Measurements from ENCODE around the gene TFEB. TPM values are rescaled to one million over a fixed set of nuclear protein-coding genes. Genes with fewer than 3 reads are reported as not detected.

Gene TFEB
- total RNA-seq, 1 donor from 2014 or later: 5.5 TPM

DNA sequence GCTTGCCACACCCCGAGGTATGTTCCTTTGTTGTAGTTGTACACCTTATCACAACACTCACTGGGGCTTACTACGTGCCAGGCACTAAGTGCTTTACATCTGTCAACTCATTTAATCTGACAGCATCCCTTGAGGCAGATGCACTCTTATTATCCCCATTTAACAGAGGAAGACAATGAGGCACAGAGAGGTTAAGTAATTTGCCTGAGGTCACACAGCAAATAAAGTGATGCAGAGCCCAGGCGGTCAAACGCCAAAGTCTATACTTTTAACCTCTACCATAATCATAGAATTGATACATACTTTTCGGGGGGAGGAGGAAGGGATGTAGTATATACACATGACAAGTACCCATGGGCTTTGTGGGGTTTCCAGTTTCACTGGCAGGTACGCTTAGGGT lies 59.4 kb downstream of the TFEB start:
- no peak for DNase-seq (ENCODE audit: low read depth in 2 of 2)

DNA sequence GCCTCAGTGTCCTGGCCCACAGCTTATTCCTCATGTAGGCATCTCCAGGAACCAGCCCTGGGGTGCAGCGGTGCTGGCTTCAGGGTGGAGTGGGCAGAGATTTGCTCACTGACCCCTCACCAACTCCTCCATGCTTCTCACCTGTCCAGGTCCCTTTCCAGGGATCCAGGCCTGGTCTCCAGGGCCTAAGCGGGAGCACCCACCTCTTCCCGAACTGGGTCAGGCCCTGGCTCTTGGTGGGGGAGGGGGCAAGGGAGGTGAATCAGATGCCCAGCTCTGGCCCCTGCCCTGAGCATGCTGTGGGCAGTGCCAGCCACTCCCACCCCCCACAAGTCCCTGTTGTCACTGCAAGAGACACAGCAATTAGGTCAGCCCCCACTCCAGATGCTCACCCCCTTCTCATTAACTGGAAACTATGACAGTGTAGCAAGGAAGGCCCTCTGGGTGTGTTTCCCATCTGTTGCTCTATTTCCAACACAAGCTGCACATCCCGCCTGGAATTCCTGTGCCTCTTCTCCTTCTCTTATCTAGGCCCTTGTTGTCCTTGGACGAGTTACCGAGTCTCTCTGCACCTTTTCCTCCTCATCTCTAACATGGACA lies 60.1 kb downstream of the TFEB start:
- DNase-seq (ENCODE audit: low read depth in 2 of 2): no peak

DNA sequence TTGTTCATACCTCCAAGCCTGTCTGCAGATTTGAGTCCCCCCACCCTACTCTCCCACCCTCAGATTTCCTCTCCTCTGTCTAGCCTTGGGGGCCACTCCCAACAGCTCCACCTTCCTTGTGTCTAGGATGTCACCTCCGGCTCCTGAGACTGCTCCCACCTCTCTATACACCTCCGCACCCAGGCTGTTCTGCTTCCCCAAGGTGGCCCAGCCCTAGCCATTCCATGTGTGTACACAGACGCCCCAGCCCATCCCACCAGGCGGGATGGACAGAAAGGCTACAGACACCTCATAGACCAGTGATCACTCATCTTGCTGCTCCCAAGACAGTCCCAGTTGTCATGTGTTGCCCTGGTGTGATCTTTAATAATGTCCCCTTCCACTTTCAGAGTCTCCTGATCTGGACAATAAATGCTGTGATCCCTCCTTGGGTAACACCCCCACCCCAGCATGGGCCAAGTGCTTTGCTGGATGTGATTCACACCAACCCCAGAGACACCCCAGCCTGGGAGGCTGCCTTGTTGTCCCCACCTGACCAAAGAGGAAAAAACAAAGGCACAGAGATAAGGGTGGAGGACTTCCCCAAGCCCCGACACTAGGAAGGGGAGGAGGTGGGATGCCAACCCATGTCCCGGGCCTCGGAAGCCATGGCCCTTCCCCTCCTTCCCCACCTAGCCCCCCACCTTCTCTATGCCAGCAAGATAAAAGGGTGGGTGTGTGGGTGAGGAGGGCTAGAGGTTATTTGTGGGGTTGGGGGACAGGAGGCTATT lies 61.0 kb downstream of the TFEB start:
- DNase-seq (ENCODE audit: low read depth in 2 of 2): no peak

DNA sequence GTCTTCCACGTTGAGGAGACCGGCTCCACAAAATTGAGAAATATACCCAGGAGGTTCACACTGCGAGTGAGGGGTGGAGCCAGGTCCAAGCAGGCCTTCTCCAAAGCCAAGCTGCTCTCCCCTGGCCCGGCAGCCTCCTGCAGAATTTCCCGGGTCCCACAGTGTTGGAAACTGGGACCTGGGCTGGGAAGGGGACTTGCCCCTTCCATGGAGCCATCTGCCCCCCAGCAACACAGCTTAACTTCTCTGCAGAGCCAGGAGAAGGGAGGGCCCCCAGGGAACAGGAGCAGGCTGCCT lies 61.8 kb downstream of the TFEB start:
- DNase-seq (ENCODE audit: low read depth in 2 of 2): no peak

DNA sequence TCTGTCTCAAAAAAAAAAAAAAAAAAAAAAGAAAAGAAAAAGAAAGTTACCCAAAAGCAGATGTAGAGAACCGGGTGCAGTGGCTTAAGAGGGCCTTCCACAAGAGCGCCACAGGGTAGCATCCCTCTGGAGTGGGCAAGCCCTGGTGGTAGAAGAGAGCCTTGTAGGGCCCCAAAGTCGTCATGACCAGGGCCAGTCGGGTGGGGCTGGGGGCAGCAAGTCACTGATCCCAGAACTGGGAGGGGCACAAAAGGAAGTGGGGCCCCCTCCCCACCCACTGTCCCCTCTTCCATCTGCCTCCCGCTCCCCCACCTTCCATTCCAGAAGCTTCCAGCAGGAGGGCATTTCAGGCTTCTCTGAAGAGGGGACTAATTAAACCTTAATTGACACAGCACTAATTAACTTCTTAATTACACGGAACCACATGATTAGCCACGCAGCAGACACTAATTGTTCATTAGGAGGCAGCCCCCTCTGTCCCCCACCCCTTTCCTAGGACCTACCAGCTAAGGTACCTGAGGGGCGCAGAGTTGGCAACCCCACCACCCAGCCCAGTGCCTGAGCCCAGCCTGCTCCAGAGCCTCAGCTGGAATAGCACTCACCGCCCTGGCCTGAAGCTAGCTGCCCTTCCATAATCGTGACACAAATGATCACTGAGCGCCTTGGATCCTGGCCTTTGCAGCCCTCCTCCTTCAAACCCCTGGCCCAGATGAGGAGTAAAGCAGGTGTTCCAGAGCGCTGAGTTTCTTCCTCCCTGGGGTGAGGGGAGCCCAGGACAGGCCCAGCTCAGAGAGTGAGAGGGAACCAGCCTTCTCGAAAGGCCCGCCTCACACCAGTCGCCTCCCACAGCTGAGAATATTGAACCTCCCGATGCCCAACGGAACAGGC lies 62.3 kb downstream of the TFEB start:
- DNase-seq (ENCODE audit: low read depth in 2 of 2): no peak

DNA sequence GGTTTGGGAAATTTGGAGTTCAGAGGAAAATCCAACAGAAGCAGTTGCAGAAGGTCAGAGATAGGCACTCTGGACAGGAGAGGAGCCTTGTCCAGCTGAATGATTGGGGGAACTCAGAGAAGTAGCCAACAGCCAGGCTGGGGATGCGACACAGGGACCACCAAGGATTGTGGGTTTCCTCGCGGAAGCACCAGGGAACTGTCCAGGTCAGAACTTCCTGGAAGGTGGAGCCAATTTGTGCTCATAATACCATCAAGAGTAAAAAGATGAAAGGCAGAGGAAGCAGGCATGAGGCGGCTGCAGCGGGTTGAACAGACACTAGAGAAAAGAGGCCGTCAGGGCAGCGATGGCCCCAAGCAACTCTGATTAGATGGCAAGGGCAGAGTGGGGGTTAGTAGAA lies 63.4 kb downstream of the TFEB start:
- no peak for DNase-seq (ENCODE audit: low read depth in 2 of 2)

DNA sequence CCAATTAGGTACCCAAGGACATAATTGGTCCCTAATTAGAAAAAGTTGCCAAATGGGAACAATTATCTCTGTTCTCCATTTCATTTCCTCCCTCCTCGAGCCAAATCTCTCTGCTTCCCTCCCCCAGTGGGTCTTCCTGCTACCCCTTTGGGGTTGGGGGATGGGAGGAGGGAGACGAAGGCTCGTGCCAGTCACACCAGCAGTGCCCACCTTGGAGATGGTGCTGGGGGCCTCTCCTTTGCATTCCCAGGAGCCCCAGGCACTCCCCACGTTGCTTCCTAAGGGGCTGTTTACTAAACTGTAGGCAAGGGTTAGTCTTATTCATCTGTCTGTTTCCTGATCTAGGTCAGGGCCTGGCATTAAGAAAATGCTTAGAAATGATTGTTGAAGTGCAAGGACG lies 64.0 kb downstream of the TFEB start:
- DNase-seq (ENCODE audit: low read depth in 2 of 2): no peak

DNA sequence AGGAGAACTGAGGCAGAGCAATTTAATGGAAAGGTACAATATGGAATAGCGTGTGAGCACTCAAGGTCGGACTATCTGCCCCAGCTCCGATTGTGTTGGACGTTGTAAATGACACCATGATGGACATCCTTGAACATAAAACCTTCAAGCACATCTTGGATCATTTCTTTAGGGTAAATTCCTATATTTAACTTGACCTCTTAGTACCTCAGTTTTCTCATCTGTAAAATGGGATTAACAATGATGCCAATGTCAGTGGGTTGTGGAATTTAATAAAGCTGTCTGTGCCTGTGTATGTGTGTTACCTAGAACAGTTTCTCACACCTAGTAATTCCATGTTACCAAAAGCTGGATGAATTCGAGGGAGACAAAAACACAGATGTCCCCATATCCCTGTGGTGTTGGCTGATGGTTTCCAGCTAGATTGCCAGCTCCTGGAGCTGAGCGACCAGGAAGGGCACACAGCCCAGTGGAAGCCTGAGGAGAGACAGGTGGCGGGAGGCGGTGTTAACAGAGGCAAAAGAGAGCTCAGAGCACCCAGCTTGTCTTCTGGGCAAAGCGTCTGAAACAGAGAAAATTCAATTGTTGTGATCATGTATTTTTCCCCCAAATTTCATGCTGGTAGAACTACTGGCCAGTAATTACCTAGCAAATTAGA lies 64.6 kb downstream of the TFEB start:
- no peak for DNase-seq (ENCODE audit: low read depth in 2 of 2)

DNA sequence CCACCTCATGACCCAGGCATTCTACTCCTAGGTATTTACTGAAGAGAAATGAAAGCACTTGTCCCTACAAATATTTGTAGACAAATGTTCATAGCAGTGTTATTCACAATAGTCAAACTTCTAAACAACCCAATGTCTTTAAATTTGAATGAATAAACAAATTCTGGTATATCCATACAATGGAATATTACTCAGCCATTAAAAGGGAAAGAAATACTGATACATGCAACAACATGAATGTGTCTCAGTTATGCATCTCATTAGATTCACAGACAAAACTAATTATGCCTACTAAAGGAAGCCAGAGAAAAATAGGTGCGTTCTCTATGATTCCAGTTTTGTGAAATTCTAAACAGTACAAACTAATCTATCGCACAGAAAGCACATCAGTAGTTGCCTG lies 66.4 kb downstream of the TFEB start:
- no peak for DNase-seq (ENCODE audit: low read depth in 2 of 2)

DNA sequence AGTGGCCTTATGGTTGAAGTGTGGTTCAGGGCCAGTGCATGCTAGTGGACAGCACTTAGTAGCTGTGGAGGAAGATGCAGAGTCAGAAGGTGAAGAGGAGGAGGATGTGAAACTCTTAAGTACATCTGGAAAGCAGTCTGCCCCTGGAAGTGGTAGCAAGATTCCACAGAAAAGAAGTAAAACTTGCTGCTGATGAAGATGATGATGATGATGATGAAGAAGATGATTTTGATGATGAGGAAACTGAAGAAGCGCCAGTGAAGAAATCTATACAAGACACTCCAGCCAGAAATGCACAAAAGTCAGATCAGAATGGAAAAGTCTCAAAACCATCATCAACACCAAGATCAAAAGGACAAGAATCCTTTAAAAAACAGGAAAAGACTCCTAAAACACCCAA lies 68.2 kb downstream of the TFEB start:
- DNase-seq (ENCODE audit: low read depth in 2 of 2): no peak

DNA sequence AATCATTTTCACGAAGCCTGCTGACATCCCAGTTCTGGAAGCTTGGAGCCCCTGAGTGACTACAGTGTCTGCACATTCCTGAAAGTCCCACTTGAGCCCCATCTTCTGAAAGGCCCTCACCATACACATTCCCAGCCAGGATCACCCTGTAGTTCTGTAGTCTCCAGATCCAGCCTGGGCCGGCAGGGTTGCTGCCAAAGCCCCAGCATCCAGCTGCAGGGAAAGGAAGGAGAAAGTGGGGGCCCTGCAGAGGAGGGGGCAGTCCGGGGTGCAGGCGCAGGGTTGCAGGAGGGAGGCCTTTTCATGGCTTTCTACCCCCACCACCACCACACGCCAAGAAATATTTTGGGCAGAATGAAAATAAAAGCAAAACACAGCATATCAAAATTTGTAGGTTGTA lies 71.1 kb downstream of the TFEB start:
- DNase-seq (ENCODE audit: low read depth in 2 of 2): no peak

DNA sequence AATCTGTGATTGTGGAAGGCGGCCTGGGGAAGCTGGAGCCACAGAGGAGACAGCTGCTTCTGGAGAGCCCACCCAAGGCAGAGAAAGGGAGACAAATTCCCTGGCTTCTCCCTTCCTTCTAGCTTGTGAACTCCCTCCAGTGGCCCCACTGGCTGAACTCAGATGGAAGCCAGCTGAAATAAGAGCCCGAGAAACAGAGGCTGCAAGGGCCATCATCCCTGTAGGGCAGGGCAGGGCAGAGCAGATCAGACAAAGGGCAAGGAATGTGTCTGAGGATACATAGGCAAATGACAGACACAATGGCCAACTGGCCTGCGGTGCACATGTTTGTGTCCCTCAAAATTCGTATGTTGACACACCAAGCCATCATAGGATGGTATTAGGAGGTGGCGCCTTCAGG lies 71.8 kb downstream of the TFEB start:
- DNase-seq (ENCODE audit: low read depth in 2 of 2): no peak

DNA sequence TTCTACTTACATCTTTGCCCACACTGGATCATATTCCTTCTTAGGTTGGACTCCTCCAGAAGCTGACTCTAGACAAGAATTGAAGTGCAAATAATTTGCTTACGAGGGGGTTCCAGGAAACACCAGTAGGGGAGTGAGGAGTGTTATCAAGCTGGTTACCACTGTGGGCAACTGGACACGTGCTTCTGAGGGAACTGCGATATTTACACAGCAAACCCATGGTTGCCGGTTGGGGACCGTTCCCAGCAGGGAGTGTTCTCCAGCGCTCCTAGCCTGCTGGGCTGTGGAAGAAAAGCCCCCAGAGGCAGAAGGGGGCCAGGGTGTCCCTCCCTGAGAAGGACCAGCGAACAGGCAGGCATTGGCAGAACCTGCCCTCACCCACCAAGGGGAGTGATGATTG lies 75.5 kb downstream of the TFEB start:
- no peak for DNase-seq (ENCODE audit: low read depth in 2 of 2)

DNA sequence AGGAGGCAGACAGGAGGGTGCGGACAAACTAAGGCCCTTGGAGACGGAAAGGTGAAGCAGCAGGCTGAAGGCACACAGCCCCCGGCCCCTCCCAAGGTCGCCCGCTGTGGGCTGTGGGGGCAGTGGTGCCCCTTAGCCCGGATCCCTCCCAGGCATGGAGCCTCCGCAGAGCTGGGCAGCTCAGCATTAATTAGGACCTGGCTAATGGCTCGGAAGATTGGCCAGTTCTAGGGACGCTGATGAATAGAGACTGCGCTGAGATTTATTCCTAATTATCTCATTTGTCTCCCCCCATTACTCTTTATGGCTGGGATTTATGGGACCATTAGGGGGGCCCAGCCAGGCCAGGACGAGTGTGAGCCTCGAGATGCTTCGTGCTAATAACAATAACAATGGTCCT lies 76.8 kb downstream of the TFEB start:
- DNase-seq (ENCODE audit: low read depth in 2 of 2): no peak

DNA sequence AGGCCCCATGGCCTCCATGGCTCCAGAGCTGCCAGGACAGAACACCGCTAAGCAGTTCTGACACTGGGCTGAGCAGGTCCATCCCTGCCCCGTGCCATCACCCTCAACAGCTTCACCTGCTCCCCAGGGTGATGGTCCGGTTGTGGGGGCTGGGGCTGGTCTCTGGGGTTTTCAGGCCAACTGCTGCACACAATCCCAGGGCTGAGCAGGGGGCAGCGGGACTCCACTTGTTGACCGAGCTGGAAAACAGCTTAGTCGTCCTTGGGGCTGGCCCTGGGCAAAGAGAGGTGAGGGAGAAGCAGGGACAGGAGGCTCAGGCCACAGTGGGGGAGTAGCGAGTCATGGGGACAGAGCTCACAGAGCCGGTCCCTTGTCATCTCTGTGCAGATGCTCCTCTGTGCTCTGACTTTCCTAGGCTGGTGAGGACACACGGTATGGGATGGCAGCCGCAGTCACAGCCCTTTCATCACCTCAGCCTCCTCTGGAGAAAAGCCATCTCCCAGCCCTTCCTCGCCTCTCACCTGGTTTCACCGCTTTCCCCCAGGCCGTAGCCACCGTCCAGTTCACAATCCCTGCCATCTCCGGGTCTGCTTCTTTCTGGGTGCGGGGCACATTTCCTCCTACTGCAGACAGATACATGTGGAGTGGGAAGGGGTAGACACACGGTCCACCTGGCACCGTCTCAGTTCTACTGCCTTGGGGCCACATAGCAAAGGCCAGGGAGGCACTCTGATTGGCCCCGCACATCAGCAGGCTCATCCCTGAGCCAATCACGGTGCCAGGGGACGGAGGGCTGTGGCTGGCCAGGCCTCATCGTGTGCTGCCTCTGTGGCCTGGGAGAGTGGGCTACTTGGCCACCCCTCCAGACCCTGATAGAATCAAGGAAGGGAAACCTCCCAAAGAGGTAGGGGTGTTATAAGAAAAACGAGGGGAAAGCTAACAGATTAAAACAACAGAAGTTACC lies 78.0 kb downstream of the TFEB start:
- DNase-seq (ENCODE audit: low read depth in 2 of 2): no peak

DNA sequence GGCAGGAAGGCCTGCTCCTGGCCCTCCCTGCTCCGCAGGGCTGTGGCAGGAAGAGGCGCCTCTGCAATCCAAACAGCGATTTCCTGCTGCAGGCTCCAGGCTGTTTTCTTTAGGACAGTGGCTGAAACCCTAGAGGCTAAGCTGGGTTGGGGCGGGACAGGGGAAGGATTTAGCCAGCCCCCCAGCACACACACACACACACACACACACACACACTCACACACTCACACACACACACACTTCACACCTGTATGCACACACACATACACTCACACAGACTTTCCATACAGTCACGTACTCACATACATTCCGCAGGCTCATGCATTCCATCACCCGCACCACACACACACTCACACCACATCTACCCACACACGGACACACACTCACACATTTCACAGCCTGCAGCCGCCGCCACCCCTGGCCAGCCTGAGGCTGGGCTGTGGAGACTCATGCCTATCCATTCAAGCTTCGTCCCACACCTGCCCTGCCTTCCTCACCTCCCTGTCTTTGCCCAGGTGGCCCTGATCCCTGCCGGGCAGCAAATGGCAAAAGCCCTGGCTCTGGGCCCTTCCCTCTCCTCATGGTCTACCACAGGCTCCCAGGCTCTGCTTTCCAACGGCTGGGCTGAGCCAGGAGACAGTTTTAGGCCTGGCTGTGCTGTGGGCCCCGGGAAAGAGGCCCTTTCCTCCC lies 79.3 kb downstream of the TFEB start:
- DNase-seq (ENCODE audit: low read depth in 2 of 2): peak; percentile 71 to 86

DNA sequence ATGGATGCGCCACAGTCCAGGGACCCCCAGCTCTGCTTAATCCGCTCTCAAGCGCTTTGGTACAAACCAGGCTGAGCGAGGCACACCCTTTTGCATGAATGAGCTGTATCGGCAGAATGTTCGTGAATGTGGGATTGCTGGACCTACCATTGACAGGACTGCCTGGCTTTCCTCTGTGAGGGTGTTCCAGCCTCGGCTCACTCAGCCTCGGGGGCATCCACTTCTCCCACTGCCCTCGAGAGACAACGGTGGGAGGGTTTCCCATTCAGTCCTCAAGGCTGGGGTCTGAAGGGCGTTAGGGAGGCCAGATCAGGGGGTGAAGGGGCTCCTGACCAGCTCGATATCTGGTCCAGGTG lies 79.8 kb downstream of the TFEB start:
- DNase-seq (ENCODE audit: low read depth in 2 of 2): no peak

DNA sequence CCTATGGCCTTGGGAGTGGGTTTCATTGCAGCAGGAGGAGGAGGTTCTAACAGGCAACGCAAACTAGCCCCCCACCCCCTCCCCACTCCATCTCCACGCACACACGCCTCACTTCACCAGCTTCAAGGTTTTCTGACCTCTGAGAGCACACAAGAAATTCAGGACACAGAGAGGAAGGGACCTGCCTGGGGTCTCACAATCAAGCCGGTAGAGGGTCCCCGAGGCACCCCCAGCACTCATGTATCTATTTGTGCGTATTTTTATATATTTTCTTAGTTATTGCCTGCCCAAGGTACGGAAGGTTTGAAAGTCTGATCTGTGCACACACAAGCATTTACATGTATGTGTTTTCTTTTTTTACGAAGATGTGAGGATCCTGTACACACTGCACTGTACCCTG lies 80.2 kb downstream of the TFEB start:
- no peak for DNase-seq (ENCODE audit: low read depth in 2 of 2)

DNA sequence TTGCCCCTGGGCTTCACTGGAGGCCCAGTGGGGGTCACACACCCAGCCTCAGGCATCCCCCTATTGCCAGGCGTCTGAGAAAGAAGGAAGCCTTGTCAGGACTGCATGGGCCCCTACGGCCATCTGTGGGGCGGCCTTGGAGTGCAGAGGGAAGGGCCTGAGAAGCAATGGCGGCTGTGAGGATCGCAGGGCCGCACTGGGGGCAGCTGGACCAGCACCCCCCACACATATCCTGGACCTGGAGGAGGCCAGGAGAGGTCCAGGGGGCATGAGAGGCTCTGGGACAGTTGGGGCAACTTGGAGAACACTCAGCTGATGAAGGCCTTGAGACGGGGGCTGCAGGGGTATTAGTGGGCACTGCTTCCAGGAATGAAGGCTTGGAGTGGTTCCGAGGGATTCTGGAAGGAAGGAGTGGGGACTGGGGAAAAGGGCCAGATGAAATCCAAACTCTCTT lies 80.7 kb downstream of the TFEB start:
- no peak for DNase-seq (ENCODE audit: low read depth in 2 of 2)

DNA sequence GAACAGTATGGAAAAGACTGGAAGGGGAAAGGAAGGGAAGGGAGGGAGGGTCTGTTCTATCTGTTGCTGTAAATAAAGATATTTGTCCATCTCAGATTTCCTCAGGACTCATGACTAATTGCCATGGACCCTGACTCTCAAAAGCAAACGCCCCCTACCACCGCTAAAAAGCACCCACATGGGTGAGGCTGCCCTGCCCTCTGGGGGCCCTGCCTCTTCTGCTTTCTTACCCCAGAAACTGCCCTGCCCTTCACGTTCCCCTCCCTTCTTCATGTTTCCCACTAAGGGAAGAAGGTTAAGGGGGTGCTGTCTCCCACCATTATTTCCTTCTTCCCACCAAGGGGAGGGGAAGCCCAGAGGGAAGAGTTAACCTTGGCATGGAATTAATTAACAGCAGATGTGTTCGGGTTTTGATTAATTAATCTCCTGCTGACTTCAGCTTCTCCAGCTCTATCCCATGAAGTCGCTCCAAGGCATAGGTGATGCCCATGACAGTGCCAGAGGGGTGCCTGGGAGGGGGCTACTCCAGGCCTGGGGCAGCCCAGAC lies 81.2 kb downstream of the TFEB start:
- DNase-seq (ENCODE audit: low read depth in 2 of 2): no peak
